D721Med (cell line): Measurements from ENCODE around the gene IQCM.

ENCODE experiments used
- DNase-seq: peaks from one replicate; pipeline ENCODE4 v3.0.0; 2011; ENCODE audit warnings: low spot score; ENCODE audit not compliant: insufficient read length
- FAIRE-seq: peaks from 2 replicates; lab custom pipeline; 2011; peaks lifted over from hg19 to GRCh38; lab: Jason Lieb, UNC
- CTCF ChIP-seq: IDR thresholded peaks from 2 replicates; pipeline ENCODE4 v1.5.1; 2012; ENCODE audit warnings: mild to moderate bottlenecking, control low read depth; ENCODE audit not compliant: insufficient read depth; ENCODE audit errors: missing control alignments

The IQCM gene

GRCh38 chr4:149321438-149321837 lies 494.2 kb downstream of the IQCM start:
- no peak for TF ChIP-seq CTCF
- DNase-seq: no peak
- FAIRE-seq: no peak

- DNase-seq: no peak
- FAIRE-seq: no peak
- no peak for TF ChIP-seq CTCF
Measured at GRCh38 chr4:149311076-149311475, 504.6 kb downstream of the IQCM start.

- no peak for DNase-seq
- no peak for TF ChIP-seq CTCF
- FAIRE-seq: no peak
Measured at GRCh38 chr4:149306537-149306936, 509.1 kb downstream of the IQCM start.
